GM12878 (cell line): ENCODE data around the gene GPR146. TPM values are rescaled to one million over a fixed set of nuclear protein-coding genes. Genes with fewer than 3 reads are reported as not detected.
A peak's percentile ranks its signal among the peaks of the same experiment; 100 is the strongest.

ENCODE experiments used
- CBFB ChIP-seq: IDR thresholded peaks from 2 replicates; pipeline ENCODE4 v1.6.1; 2016; ENCODE audit warnings: antibody characterized with exemption, low read depth
- ETV6 ChIP-seq, 2 experiments: fragments of 450-650 bp in 1 of 2; IDR thresholded peaks in 1 of 2; conservative IDR thresholded peaks in 1 of 2; 2 replicates each; pipeline ENCODE4 v1.6.1; 2014; ENCODE audit warnings: antibody characterized with exemption in 1 of 2, borderline replicate concordance in 1 of 2, low read depth in 1 of 2, mild to moderate bottlenecking in 1 of 2, moderate library complexity in 1 of 2
- GABPA ChIP-seq: IDR thresholded peaks from 2 replicates; pipeline ENCODE4 v1.6.1; 2014; ENCODE audit warnings: antibody characterized with exemption, low read depth, mild to moderate bottlenecking, inconsistent platforms
- HDAC6 ChIP-seq: fragments of 200-600 bp; sonication (generic); IDR thresholded peaks from one replicate; pipeline ENCODE4 v1.8.0; 2017; ENCODE audit warnings: antibody characterized with exemption; ENCODE audit not compliant: unreplicated experiment
- NFXL1 ChIP-seq: fragments of 450-650 bp; IDR thresholded peaks from 2 replicates; pipeline ENCODE4 v1.6.1; 2017; ENCODE audit warnings: antibody characterized with exemption, mild to moderate bottlenecking, borderline replicate concordance
- NR2C1 ChIP-seq: fragments of 450-650 bp; IDR thresholded peaks from 2 replicates; pipeline ENCODE4 v1.6.1; 2017; ENCODE audit warnings: antibody characterized with exemption, mild to moderate bottlenecking, moderate library complexity
- NR2F1 ChIP-seq: fragments of 450-650 bp; conservative IDR thresholded peaks from 2 replicates; pipeline ENCODE4 v1.6.1; 2017; ENCODE audit warnings: mild to moderate bottlenecking
- PAX8 ChIP-seq: fragments of 450-650 bp; IDR thresholded peaks from 2 replicates; pipeline ENCODE4 v1.6.1; 2017; ENCODE audit warnings: mild to moderate bottlenecking, moderate library complexity
- SP1 ChIP-seq: IDR thresholded peaks from one replicate; pipeline ENCODE4 v1.6.1; 2011; ENCODE audit warnings: low read depth, low read length
- SRF ChIP-seq, 2 experiments: IDR thresholded peaks; 2 replicates each; pipeline ENCODE4 v1.6.1; 2011; ENCODE audit warnings: low read depth in 2 of 2, low read length in 2 of 2, mild to moderate bottlenecking in 1 of 2, moderate library complexity in 1 of 2
- TARDBP ChIP-seq: IDR thresholded peaks from 2 replicates; pipeline ENCODE4 v1.6.1; 2016; ENCODE audit warnings: borderline replicate concordance
- TBL1XR1 ChIP-seq: IDR thresholded peaks from 2 replicates; pipeline ENCODE4 v1.6.1; 2012; ENCODE audit warnings: low read depth, low read length, improper control_type of control experiment
- WRNIP1 ChIP-seq: IDR thresholded peaks from 2 replicates; pipeline ENCODE4 v1.6.1; 2011; ENCODE audit warnings: low read depth, low read length, improper control_type of control experiment, borderline replicate concordance
- YY1 ChIP-seq: IDR thresholded peaks from 2 replicates; pipeline ENCODE4 v1.6.1; 2011; ENCODE audit warnings: low read depth, mild to moderate bottlenecking, low read length
- ZNF384 ChIP-seq: IDR thresholded peaks from 2 replicates; pipeline ENCODE4 v1.6.1; 2012; ENCODE audit warnings: low read depth, mild to moderate bottlenecking, low read length, improper control_type of control experiment, borderline replicate concordance
- ZNF687 ChIP-seq: fragments of 450-650 bp; IDR thresholded peaks from 2 replicates; pipeline ENCODE4 v1.6.1; 2017; ENCODE audit warnings: mild to moderate bottlenecking, moderate library complexity
- polyA plus RNA-seq, 11 experiments: library from polyadenylated mRNA; depleted of rRNA in 4 of 11; unstranded in 6 of 11; stranded (reverse) in 5 of 11; fragments of >200 nt; fragmentation: Nextera tagmentation in 4 of 11; fragmentation: Illumina TruSeq in 1 of 11; extraction: Ambion mirVana in 4 of 11; extraction: Trizol in 1 of 11; gene quantifications; 1 replicate in 1 of 11; 2 replicates in 10 of 11; pipeline versions ENCODE4 v1.2.1 to v1.2.3, GENCODE V29; 2011 to 2016; ENCODE audit warnings: inconsistent platforms in 2 of 11, missing spikeins in 2 of 11, low read depth in 1 of 11
- total RNA-seq, 4 experiments: library from RNA; depleted of rRNA in 3 of 4; stranded (reverse); fragments of >200 nt in 3 of 4; fragmentation: Illumina TruSeq in 1 of 4; extraction: Trizol in 1 of 4; gene quantifications; 2 replicates each; pipeline versions ENCODE4 v1.2.1 to v1.2.3, GENCODE V29; 2013 to 2021

GPR146 gene
- total and polyA plus RNA-seq, 10 of the 15 experiments (the other 5 are each of a cell fraction or from before 2014, with no cell fraction given): 0.19 to 12.0 (median 0.54) TPM; not detected in 2

GRCh38 chr7:1044189-1045068, at the start of gene GPR146 (continued):
- no peak for TF ChIP-seq PAX8
- no peak for TF ChIP-seq ZNF687
- no peak for TF ChIP-seq TARDBP
- peak; percentile 24 for TF ChIP-seq SP1
- TF ChIP-seq NR2C1: no peak
- TF ChIP-seq ZNF384: no peak
- TF ChIP-seq YY1: peak; percentile 49; the same call in 1 of the 2 replicates
- no peak for TF ChIP-seq NFXL1
- TF ChIP-seq ETV6 (conservative IDR thresholded peaks at IDR 0.05 in 1 of 2, IDR thresholded peaks at IDR 0.05 in 1 of 2; ENCODE audit: borderline replicate concordance in 1 of 2, low read depth in 1 of 2): no peak
- TF ChIP-seq SRF (IDR thresholded peaks at IDR 0.05; ENCODE audit: low read depth in 2 of 2, low read length in 2 of 2): no peak
- 0 out of 2 replicates have a peak, but pooled peaks have one; percentile 16 for TF ChIP-seq CBFB
- no peak for TF ChIP-seq HDAC6
- no peak for TF ChIP-seq NR2F1
- no peak for TF ChIP-seq GABPA
- TF ChIP-seq WRNIP1: no peak
- TF ChIP-seq TBL1XR1: no peak
